Measurements from ENCODE around the gene CAPN10. TPM values are rescaled to one million over a fixed set of nuclear protein-coding genes. Genes with fewer than 3 reads are reported as not detected.

The CAPN10 gene
- total RNA-seq, 1 donor from 2014 or later: 67.2 TPM

DNA sequence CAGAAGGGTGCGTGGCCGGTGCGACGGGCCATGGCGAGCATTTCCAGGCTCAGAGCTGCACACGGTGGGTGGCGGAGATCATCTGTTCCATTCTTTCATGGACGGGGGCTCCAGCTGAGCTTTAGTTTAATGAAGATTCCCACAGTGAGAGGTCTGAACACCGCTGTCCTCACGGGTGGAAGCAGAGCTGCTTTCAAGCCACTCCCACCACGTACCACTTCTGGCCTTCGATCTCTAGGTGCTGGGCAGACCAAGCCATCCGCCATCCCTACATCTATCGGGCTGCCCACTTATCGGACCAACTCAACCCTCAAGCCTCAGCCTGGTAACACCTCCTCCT, 57.2 kb downstream of the CAPN10 start:
- Mint-ChIP-seq H3K27ac (no peak overlapping the region), H3K36me3 (ENCODE audit: insufficient read depth) (no peaks in the 10 kb centered on the region), H3K4me1 (ENCODE audit: low read depth) (no peaks in the 10 kb centered on the region), H3K4me3 (ENCODE audit: low read depth) (no peak overlapping the region), H3K27me3 (peaks cover 39% of the 10 kb centered on the region), H3K9me3 (ENCODE audit: low read depth) (no peaks in the 10 kb centered on the region)
- TF ChIP-seq, protein P1, sequence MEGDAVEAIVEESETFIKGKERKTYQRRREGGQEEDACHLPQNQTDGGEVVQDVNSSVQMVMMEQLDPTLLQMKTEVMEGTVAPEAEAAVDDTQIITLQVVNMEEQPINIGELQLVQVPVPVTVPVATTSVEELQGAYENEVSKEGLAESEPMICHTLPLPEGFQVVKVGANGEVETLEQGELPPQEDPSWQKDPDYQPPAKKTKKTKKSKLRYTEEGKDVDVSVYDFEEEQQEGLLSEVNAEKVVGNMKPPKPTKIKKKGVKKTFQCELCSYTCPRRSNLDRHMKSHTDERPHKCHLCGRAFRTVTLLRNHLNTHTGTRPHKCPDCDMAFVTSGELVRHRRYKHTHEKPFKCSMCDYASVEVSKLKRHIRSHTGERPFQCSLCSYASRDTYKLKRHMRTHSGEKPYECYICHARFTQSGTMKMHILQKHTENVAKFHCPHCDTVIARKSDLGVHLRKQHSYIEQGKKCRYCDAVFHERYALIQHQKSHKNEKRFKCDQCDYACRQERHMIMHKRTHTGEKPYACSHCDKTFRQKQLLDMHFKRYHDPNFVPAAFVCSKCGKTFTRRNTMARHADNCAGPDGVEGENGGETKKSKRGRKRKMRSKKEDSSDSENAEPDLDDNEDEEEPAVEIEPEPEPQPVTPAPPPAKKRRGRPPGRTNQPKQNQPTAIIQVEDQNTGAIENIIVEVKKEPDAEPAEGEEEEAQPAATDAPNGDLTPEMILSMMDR (IDR thresholded peaks at IDR 0.05; ENCODE audit: unreplicated experiment): no peak
- DNase-seq (ENCODE audit: low spot score, unreplicated experiment): no peak

DNA sequence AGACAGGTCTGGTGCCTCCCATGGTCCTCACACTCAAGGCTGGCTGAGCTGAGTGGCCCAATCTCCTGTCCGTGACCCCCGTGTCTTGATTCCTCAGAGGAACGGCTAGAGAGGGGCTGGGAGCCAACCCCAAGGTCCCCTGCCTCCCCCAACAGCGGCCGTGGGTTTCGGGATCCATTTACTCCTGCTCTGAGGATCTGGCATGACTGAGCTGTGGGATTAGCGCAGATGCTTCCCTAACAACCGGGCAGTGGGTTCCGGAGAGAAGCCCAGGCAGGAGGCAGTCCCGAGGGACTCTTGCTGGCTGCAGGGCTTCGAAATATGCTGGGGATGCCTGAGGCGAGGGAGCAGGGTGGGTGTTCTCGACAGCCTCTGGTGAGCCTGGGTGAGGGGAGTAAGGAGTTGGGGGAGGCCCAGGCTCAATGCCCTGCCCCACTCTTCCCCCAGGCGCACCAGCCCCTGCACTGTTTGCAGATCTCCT, 57.7 kb downstream of the CAPN10 start:
- Mint-ChIP-seq H3K27ac (no peak overlapping the region), H3K4me3 (ENCODE audit: low read depth) (no peak overlapping the region), H3K4me1 (ENCODE audit: low read depth) (no peaks in the 10 kb centered on the region), H3K27me3 (peaks cover 40% of the 10 kb centered on the region), H3K9me3 (ENCODE audit: low read depth) (no peaks in the 10 kb centered on the region), H3K36me3 (ENCODE audit: insufficient read depth) (no peaks in the 10 kb centered on the region)
- DNase-seq (ENCODE audit: low spot score, unreplicated experiment): no peak
- TF ChIP-seq, protein P1 (IDR thresholded peaks at IDR 0.05; ENCODE audit: unreplicated experiment): no peak

DNA sequence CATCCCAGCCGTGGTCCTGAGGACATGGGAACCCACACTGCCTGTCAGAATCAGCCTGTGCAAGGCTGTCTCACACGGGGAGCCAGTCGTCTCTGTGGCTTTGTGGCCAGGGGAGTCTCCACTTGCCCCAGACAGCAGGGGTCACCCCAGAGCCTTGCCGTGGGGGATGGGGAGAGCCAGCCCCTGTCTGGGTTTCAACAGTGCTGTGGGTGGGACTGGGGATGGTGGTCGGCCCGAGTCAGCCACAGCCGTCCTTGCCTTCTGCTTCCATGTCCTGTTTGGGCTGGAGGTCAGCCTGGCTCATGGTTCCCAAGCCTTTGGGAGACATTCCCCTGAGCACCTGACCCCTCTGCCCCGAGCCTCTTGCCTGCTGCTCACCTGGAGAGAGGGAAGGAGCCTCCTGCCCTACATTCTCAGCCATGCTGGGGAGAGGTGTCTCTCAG, 58.3 kb downstream of the CAPN10 start:
- peaks cover 40% of the 10 kb centered on the region for H3K27me3 Mint-ChIP-seq
- no peaks in the 10 kb centered on the region for H3K4me1 Mint-ChIP-seq (ENCODE audit: low read depth)
- H3K27ac Mint-ChIP-seq: no peak overlapping the region
- no peak for DNase-seq (ENCODE audit: low spot score, unreplicated experiment)
- H3K9me3 Mint-ChIP-seq (ENCODE audit: low read depth): no peaks in the 10 kb centered on the region
- TF ChIP-seq, protein P1 (IDR thresholded peaks at IDR 0.05; ENCODE audit: unreplicated experiment): no peak
- H3K36me3 Mint-ChIP-seq (ENCODE audit: insufficient read depth): no peaks in the 10 kb centered on the region
- no peak overlapping the region for H3K4me3 Mint-ChIP-seq (ENCODE audit: low read depth)

DNA sequence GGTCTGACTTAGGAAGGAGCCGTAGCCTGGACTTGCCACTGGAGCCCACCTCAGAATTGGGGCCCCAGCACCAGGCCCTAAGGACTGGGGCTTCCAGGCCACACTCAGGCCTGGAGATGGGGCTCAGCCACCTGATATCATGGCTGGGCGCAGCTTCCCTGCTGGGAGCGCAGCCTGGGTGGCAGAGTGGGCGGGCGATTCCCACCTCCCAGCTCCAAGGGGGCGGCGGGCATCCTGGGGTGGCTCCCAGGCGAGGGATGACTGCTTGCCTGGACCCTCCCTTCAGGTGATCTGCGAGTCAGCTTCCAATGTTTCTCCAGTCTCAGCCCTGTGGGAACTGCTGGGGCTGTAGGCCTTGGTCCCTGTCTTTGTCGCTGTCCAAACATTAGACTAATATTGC, 58.8 kb downstream of the CAPN10 start:
- TF ChIP-seq, protein P1 (IDR thresholded peaks at IDR 0.05; ENCODE audit: unreplicated experiment): no peak
- Mint-ChIP-seq H3K9me3 (ENCODE audit: low read depth) (no peaks in the 10 kb centered on the region), H3K4me3 (ENCODE audit: low read depth) (no peak overlapping the region), H3K4me1 (ENCODE audit: low read depth) (no peaks in the 10 kb centered on the region), H3K36me3 (ENCODE audit: insufficient read depth) (no peaks in the 10 kb centered on the region), H3K27ac (no peak overlapping the region), H3K27me3 (peaks cover 39% of the 10 kb centered on the region)
- DNase-seq (ENCODE audit: low spot score, unreplicated experiment): no peak

DNA sequence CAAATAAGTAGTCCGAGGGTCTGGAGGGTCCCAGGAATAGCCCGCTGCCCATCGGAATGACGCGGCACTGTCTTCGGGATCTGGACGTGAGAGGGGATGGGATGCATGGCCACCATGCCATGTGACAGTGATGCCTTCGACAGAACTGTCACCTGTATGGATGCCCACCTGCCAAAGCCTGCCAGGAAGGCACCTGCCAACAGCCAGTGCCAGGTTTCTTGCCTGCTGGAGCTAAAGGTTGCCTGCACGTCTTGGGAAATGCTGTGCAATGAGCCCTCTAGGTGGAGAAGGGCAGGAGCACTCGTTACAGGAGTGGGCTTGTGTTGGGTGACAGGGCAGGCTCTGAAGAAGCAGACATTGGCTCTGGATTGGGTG, 59.3 kb downstream of the CAPN10 start:
- TF ChIP-seq, protein P1 (IDR thresholded peaks at IDR 0.05; ENCODE audit: unreplicated experiment): no peak
- H3K27me3 Mint-ChIP-seq: peaks cover 39% of the 10 kb centered on the region
- no peaks in the 10 kb centered on the region for H3K4me1 Mint-ChIP-seq (ENCODE audit: low read depth)
- H3K4me3 Mint-ChIP-seq (ENCODE audit: low read depth): no peak overlapping the region
- no peaks in the 10 kb centered on the region for H3K36me3 Mint-ChIP-seq (ENCODE audit: insufficient read depth)
- H3K27ac Mint-ChIP-seq: no peak overlapping the region
- no peaks in the 10 kb centered on the region for H3K9me3 Mint-ChIP-seq (ENCODE audit: low read depth)
- no peak for DNase-seq (ENCODE audit: low spot score, unreplicated experiment)
